Liver (tissue), 9 donors: Measurements from ENCODE around the gene TMEM214. TPM values are rescaled to one million over a fixed set of nuclear protein-coding genes. Genes with fewer than 3 reads are reported as not detected.

Source experiments
- DNase-seq: peaks from one replicate; pipeline ENCODE4 v3.0.0-alpha.2; 2017; ENCODE audit warnings: low spot score
- H3K27ac ChIP-seq, 2 donors: one replicate each; pipeline ENCODE4 v1.7.0; 2013; ENCODE audit warnings: inconsistent platforms in 2 of 2, low read length in 2 of 2, control low read depth in 1 of 2, low read depth in 1 of 2, mild to moderate bottlenecking in 1 of 2
- H3K27me3 ChIP-seq, 4 donors: one replicate each; pipeline versions ENCODE4 v1.6.1 to v1.7.0; 2013; ENCODE audit warnings: low read length in 3 of 4, inconsistent platforms in 1 of 4, mild to moderate bottlenecking in 1 of 4, moderate library complexity in 1 of 4; ENCODE audit not compliant: control insufficient read depth in 4 of 4, insufficient read depth in 4 of 4
- H3K36me3 ChIP-seq, 4 donors: one replicate each; pipeline versions ENCODE4 v1.6.1 to v1.7.0; 2013; ENCODE audit warnings: low read length in 3 of 4, mild to moderate bottlenecking in 3 of 4, low read depth in 1 of 4, moderate library complexity in 1 of 4; ENCODE audit not compliant: control insufficient read depth in 4 of 4, insufficient read depth in 3 of 4
- H3K4me1 ChIP-seq, 4 donors: one replicate each; pipeline versions ENCODE4 v1.6.1 to v1.7.0; 2013; ENCODE audit warnings: low read length in 3 of 4, mild to moderate bottlenecking in 3 of 4, moderate library complexity in 1 of 4; ENCODE audit not compliant: control insufficient read depth in 4 of 4, insufficient read depth in 4 of 4
- H3K4me3 ChIP-seq, 3 donors: one replicate each; pipeline versions ENCODE4 v1.6.1 to v1.7.0; 2013; ENCODE audit warnings: low read length in 3 of 3, control low read depth in 1 of 3, low read depth in 1 of 3, mild to moderate bottlenecking in 1 of 3
- H3K9ac ChIP-seq, 2 donors: one replicate each; pipeline ENCODE4 v1.7.0; 2013; ENCODE audit warnings: low read length in 2 of 2, mild to moderate bottlenecking in 2 of 2, moderate library complexity in 2 of 2, control low read depth in 1 of 2, low read depth in 1 of 2
- H3K9me3 ChIP-seq, 4 donors: one replicate each; pipeline versions ENCODE4 v1.6.1 to v1.7.0; 2013; ENCODE audit warnings: low read length in 3 of 4; ENCODE audit not compliant: control insufficient read depth in 4 of 4
- FOXA1 ChIP-seq: IDR thresholded peaks from 2 replicates; pipeline ENCODE4 v1.6.1; 2016; ENCODE audit warnings: antibody characterized with exemption
- FOXA2 ChIP-seq: IDR thresholded peaks from 2 replicates; pipeline ENCODE4 v1.6.1; 2016; ENCODE audit warnings: antibody characterized with exemption
- GABPA ChIP-seq, 2 donors: IDR thresholded peaks in 1 of 2; conservative IDR thresholded peaks in 1 of 2; 2 replicates each; pipeline ENCODE4 v1.6.1; 2016; ENCODE audit warnings: antibody characterized with exemption in 2 of 2, mild to moderate bottlenecking in 1 of 2, moderate library complexity in 1 of 2
- HNF4A ChIP-seq, 2 donors: conservative IDR thresholded peaks; 2 replicates each; pipeline ENCODE4 v1.6.1; 2016; ENCODE audit warnings: antibody characterized with exemption in 2 of 2, mild to moderate bottlenecking in 2 of 2
- HNF4G ChIP-seq: IDR thresholded peaks from 2 replicates; pipeline ENCODE4 v1.6.1; 2016; ENCODE audit warnings: antibody characterized with exemption
- NR2F2 ChIP-seq: IDR thresholded peaks from 2 replicates; pipeline ENCODE4 v1.6.1; 2016; ENCODE audit warnings: antibody characterized with exemption
- RAD21 ChIP-seq, 2 donors: IDR thresholded peaks; 2 replicates each; pipeline ENCODE4 v1.6.1; 2016; ENCODE audit warnings: antibody characterized with exemption in 2 of 2, mild to moderate bottlenecking in 2 of 2
- RXRA ChIP-seq, 2 donors: IDR thresholded peaks; 2 replicates each; pipeline ENCODE4 v1.6.1; 2017 to 2018; ENCODE audit warnings: antibody characterized with exemption in 2 of 2, mild to moderate bottlenecking in 1 of 2
- SP1 ChIP-seq: IDR thresholded peaks from 2 replicates; pipeline ENCODE4 v1.6.1; 2018; ENCODE audit warnings: antibody characterized with exemption, mild to moderate bottlenecking
- TAF1 ChIP-seq: conservative IDR thresholded peaks from 2 replicates; pipeline ENCODE4 v1.6.1; 2016; ENCODE audit warnings: antibody characterized with exemption, mild to moderate bottlenecking
- YY1 ChIP-seq: IDR thresholded peaks from 2 replicates; pipeline ENCODE4 v1.6.1; 2016; ENCODE audit warnings: antibody characterized with exemption, mild to moderate bottlenecking
- WGBS: extraction: QIAGEN DNeasy Blood & Tissue Kit; methylation state at CpG from one replicate; pipeline ENCODE4 v1.1.7; 2013; 5-methylcytosine and 5-hydroxymethylcytosine counted together
- polyA plus RNA-seq, 2 donors: library from polyadenylated mRNA; stranded (reverse) in 1 of 2; unstranded in 1 of 2; fragments of 200-250 nt in 1 of 2; fragments of >200 nt in 1 of 2; fragmentation: Nextera tagmentation in 1 of 2; extraction: Ambion mirVana in 1 of 2; gene quantifications; one replicate each; pipeline versions ENCODE4 v1.2.1 to v1.2.3, GENCODE V29; 2013 to 2015
- total RNA-seq, 2 donors: library from RNA; depleted of rRNA; stranded (reverse); fragments of >200 nt; gene quantifications; one replicate each; pipeline ENCODE4 v1.2.3, GENCODE V29; 2014
- TF ChIP-seq, protein P1 (sequence below): IDR thresholded peaks from 2 replicates; pipeline ENCODE4 v1.6.1; 2016; ENCODE audit warnings: antibody characterized with exemption
- TF ChIP-seq, protein P2 (sequence below): IDR thresholded peaks from 2 replicates; pipeline ENCODE4 v1.6.1; 2016; ENCODE audit warnings: antibody characterized with exemption, mild to moderate bottlenecking
- TF ChIP-seq, protein P3 (sequence below): IDR thresholded peaks from 2 replicates; pipeline ENCODE4 v1.6.1; 2016; ENCODE audit warnings: antibody characterized with exemption
- TF ChIP-seq, protein P4 (sequence below): IDR thresholded peaks from 2 replicates; pipeline ENCODE4 v1.6.1; 2016; ENCODE audit warnings: antibody characterized with exemption
- TF ChIP-seq, protein P5 (sequence below): fragments of 150-350 bp; IDR thresholded peaks from 2 replicates; pipeline ENCODE4 v1.5.1; 2017; ENCODE audit warnings: improper control_type of control experiment, low read depth, low read length; ENCODE audit not compliant: missing input control
- donor health status: healthy.
- donor health status: healthy.
- donor health status: healthy.
- donor health status: healthy.
- donor health status: healthy.

Gene TMEM214
- total and polyA plus RNA-seq, 4 donors, result 17.1 to 53.4 (median 38.4) TPM

DNA sequence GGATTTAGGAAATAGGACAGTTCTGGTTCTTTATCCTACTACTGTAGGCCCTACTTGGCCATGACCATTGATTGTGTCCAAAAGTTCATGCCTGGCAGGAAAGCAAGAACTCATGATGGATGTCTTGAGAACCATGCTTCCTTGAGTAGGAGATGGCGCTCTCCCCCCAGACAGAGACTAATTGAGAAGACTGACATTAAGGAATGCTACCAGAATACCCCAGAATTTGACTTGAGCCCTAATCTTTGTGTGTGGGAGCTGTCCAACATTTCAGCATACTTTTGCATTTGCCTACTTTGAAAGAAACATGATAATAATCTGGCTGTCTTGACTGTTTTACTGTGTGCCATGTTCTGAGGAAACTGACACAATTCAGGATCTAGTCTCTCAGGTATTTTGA is 39.0 kb upstream of the TMEM214 start:
- H3K4me1 ChIP-seq, result peaks cover 9 to 25% (median 17%) of the 10 kb centered on the region in 4 donors
- 86% methylated on average over 1 of the region's 1 CpG for WGBS
- TF ChIP-seq, protein P1, sequence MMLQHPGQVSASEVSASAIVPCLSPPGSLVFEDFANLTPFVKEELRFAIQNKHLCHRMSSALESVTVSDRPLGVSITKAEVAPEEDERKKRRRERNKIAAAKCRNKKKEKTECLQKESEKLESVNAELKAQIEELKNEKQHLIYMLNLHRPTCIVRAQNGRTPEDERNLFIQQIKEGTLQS, result no peak
- no peak for TF ChIP-seq RXRA (IDR thresholded peaks at IDR 0.05)
- TF ChIP-seq, protein P2, sequence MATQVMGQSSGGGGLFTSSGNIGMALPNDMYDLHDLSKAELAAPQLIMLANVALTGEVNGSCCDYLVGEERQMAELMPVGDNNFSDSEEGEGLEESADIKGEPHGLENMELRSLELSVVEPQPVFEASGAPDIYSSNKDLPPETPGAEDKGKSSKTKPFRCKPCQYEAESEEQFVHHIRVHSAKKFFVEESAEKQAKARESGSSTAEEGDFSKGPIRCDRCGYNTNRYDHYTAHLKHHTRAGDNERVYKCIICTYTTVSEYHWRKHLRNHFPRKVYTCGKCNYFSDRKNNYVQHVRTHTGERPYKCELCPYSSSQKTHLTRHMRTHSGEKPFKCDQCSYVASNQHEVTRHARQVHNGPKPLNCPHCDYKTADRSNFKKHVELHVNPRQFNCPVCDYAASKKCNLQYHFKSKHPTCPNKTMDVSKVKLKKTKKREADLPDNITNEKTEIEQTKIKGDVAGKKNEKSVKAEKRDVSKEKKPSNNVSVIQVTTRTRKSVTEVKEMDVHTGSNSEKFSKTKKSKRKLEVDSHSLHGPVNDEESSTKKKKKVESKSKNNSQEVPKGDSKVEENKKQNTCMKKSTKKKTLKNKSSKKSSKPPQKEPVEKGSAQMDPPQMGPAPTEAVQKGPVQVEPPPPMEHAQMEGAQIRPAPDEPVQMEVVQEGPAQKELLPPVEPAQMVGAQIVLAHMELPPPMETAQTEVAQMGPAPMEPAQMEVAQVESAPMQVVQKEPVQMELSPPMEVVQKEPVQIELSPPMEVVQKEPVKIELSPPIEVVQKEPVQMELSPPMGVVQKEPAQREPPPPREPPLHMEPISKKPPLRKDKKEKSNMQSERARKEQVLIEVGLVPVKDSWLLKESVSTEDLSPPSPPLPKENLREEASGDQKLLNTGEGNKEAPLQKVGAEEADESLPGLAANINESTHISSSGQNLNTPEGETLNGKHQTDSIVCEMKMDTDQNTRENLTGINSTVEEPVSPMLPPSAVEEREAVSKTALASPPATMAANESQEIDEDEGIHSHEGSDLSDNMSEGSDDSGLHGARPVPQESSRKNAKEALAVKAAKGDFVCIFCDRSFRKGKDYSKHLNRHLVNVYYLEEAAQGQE, result peak; percentile 97
- TF ChIP-seq NR2F2, result no peak
- TF ChIP-seq SP1, result no peak
- no peak for TF ChIP-seq FOXA2
- no peak for DNase-seq
- H3K27ac ChIP-seq, result no peak overlapping the region
- H3K36me3 ChIP-seq, result no peaks in the 10 kb centered on the region
- H3K9me3 ChIP-seq, result no peaks in the 10 kb centered on the region
- H3K9ac ChIP-seq, result no peak overlapping the region
- no peaks in the 10 kb centered on the region for H3K27me3 ChIP-seq
- no peak overlapping the region for H3K4me3 ChIP-seq

DNA sequence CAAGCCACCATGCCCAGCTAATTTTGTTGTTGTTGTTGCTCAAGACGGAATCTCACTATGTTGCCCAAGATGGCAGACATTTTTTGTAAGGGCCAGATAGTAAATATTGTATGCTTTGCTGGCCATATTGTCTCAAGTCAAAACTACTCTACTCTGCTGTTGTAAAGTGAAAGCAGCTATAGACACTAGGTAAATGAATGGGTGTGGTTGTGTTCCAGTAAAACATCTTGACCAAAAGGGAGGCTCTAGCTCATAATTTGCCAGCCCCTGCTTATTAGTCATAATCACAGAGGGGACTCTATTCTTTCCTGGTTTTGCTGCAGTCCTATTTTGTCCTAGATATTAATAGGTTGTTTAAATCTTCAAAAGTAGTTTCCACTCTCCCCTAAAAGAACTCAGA is 37.8 kb upstream of the TMEM214 start:
- Histone ChIP-seq H3K9me3 (no peaks in the 10 kb centered on the region), H3K27ac (no peak overlapping the region), H3K27me3 (no peaks in the 10 kb centered on the region), H3K36me3 (no peaks in the 10 kb centered on the region), H3K9ac (no peak overlapping the region), H3K4me1 (peaks cover 9 to 25% (median 17%) of the 10 kb centered on the region in 4 donors), H3K4me3 (no peak overlapping the region)
- no peak for TF ChIP-seq TAF1
- TF ChIP-seq, protein P1, result no peak
- 94% methylated on average over 1 of the region's 1 CpG for WGBS
- no peak for DNase-seq

DNA sequence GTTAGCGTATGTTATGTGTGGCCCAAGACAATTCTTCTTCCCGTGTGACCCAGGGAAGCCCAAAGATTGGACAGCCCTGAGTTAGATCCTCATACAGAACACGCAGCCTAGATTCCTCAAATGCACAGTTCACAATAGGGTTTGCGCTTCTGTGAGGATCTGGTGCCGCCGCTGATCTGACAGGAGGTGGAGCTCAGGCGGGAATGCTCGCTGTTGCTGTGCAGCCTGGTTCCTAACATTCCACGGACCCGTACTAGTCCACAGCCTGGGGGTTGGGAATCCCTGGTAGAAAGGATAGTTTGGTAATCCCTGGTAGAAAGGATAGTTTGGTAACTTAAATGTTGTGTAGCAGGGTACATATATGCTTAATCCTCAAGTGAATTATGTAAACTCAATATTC is 35.4 kb upstream of the TMEM214 start:
- whole genome bisulfite sequencing, result 88% methylated on average over 10 of the region's 10 CpGs
- Histone ChIP-seq H3K4me1 (peaks cover 2 to 7% (median 4%) of the 10 kb centered on the region in 4 donors), H3K36me3 (no peaks in the 10 kb centered on the region), H3K27ac (no peak overlapping the region), H3K9me3 (no peaks in the 10 kb centered on the region), H3K9ac (no peak overlapping the region), H3K27me3 (no peaks in the 10 kb centered on the region), H3K4me3 (no peak overlapping the region)
- no peak for DNase-seq
- TF ChIP-seq GABPA (IDR thresholded peaks at IDR 0.05 in 1 of 2, conservative IDR thresholded peaks at IDR 0.05 in 1 of 2) (no peak), RAD21 (IDR thresholded peaks at IDR 0.05) (no peak), FOXA1 (no peak), RXRA (IDR thresholded peaks at IDR 0.05) (no peak), HNF4A (conservative IDR thresholded peaks at IDR 0.05) (no peak), YY1 (no peak), HNF4G (no peak), FOXA2 (no peak), SP1 (no peak), TAF1 (no peak), NR2F2 (no peak)
- TF ChIP-seq, protein P3, sequence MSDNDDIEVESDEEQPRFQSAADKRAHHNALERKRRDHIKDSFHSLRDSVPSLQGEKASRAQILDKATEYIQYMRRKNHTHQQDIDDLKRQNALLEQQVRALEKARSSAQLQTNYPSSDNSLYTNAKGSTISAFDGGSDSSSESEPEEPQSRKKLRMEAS, result no peak
- TF ChIP-seq, protein P4, sequence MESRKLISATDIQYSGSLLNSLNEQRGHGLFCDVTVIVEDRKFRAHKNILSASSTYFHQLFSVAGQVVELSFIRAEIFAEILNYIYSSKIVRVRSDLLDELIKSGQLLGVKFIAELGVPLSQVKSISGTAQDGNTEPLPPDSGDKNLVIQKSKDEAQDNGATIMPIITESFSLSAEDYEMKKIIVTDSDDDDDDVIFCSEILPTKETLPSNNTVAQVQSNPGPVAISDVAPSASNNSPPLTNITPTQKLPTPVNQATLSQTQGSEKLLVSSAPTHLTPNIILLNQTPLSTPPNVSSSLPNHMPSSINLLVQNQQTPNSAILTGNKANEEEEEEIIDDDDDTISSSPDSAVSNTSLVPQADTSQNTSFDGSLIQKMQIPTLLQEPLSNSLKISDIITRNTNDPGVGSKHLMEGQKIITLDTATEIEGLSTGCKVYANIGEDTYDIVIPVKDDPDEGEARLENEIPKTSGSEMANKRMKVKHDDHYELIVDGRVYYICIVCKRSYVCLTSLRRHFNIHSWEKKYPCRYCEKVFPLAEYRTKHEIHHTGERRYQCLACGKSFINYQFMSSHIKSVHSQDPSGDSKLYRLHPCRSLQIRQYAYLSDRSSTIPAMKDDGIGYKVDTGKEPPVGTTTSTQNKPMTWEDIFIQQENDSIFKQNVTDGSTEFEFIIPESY, result no peak
- TF ChIP-seq, protein P5, sequence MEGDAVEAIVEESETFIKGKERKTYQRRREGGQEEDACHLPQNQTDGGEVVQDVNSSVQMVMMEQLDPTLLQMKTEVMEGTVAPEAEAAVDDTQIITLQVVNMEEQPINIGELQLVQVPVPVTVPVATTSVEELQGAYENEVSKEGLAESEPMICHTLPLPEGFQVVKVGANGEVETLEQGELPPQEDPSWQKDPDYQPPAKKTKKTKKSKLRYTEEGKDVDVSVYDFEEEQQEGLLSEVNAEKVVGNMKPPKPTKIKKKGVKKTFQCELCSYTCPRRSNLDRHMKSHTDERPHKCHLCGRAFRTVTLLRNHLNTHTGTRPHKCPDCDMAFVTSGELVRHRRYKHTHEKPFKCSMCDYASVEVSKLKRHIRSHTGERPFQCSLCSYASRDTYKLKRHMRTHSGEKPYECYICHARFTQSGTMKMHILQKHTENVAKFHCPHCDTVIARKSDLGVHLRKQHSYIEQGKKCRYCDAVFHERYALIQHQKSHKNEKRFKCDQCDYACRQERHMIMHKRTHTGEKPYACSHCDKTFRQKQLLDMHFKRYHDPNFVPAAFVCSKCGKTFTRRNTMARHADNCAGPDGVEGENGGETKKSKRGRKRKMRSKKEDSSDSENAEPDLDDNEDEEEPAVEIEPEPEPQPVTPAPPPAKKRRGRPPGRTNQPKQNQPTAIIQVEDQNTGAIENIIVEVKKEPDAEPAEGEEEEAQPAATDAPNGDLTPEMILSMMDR, result no peak
- TF ChIP-seq, protein P1, result no peak
